Occipital lobe (tissue), 2 donors: Measurements from ENCODE around the gene LALBA. TPM values are rescaled to one million over a fixed set of nuclear protein-coding genes. Genes with fewer than 3 reads are reported as not detected.
A peak's percentile ranks its signal among the peaks of the same experiment; 100 is the strongest.
"Not testable (repeated sequence)": the region's sequence is repeated elsewhere in the genome, so short reads cannot be mapped to it uniquely, and the experiment has no call there.

Experiments
- DNase-seq: peaks from one replicate; lab custom pipeline; 2025; lab: John Stamatoyannopoulos, UW
- total RNA-seq: library from RNA; depleted of rRNA; stranded (reverse); fragments of >200 nt; gene quantifications from one replicate; pipeline ENCODE4 v1.2.3, GENCODE V29; 2014

LALBA gene
- total RNA-seq, result 0.47 TPM

GRCh38 chr12:48569946-48570345 is at the start of gene LALBA:
TSS of gene LALBA (minus strand) at chr12:48570046. CDS start at chr12:48570020, 26 bp downstream.
- no peak for DNase-seq

GRCh38 chr12:48618541-48618940 is 48.7 kb upstream of the LALBA start:
- DNase-seq, result peak; percentile 53

GRCh38 chr12:48615681-48616080 is 45.8 kb upstream of the LALBA start:
- no peak for DNase-seq

GRCh38 chr12:48613321-48613720 is 43.5 kb upstream of the LALBA start:
- no peak for DNase-seq

GRCh38 chr12:48602192-48602989 is 32.5 kb upstream of the LALBA start:
- no peak for DNase-seq

- no peak for DNase-seq
Measured at GRCh38 chr12:48601013-48601756, 31.3 kb upstream of the LALBA start.

- DNase-seq, result no peak
Measured at GRCh38 chr12:48600552-48600951, 30.7 kb upstream of the LALBA start.

GRCh38 chr12:48592591-48593086 is 22.8 kb upstream of the LALBA start:
- no peak for DNase-seq

- DNase-seq, result no peak
Measured at GRCh38 chr12:48586361-48586760, 16.5 kb upstream of the LALBA start.

GRCh38 chr12:48583728-48584127 is 13.9 kb upstream of the LALBA start:
- no peak for DNase-seq

GRCh38 chr12:48580831-48581230 is 11.0 kb upstream of the LALBA start:
- DNase-seq, result no peak

- no peak for DNase-seq
Measured at GRCh38 chr12:48572326-48572725, 2.5 kb upstream of the LALBA start.

GRCh38 chr12:48567731-48568130 is 2.1 kb downstream of the LALBA start:
- DNase-seq, result no peak

- no peak for DNase-seq
Measured at GRCh38 chr12:48557919-48558318, 11.9 kb downstream of the LALBA start.

- no peak for DNase-seq
Measured at GRCh38 chr12:48556631-48557030, 13.2 kb downstream of the LALBA start.

GRCh38 chr12:48553666-48554343 is 16.0 kb downstream of the LALBA start:
- DNase-seq, result not testable (repeated sequence)

GRCh38 chr12:48551636-48552035 is 18.2 kb downstream of the LALBA start:
- not testable (repeated sequence) for DNase-seq

- DNase-seq, result not testable (repeated sequence)
Measured at GRCh38 chr12:48547012-48547411, 22.8 kb downstream of the LALBA start.

- no peak for DNase-seq
Measured at GRCh38 chr12:48545833-48546469, 23.9 kb downstream of the LALBA start.

- no peak for DNase-seq
Measured at GRCh38 chr12:48542300-48542928, 27.4 kb downstream of the LALBA start.

- DNase-seq, result no peak
Measured at GRCh38 chr12:48536602-48537001, 33.2 kb downstream of the LALBA start.
